ENCODE results near the gene RIOK2.

RIOK2 gene

DNA sequence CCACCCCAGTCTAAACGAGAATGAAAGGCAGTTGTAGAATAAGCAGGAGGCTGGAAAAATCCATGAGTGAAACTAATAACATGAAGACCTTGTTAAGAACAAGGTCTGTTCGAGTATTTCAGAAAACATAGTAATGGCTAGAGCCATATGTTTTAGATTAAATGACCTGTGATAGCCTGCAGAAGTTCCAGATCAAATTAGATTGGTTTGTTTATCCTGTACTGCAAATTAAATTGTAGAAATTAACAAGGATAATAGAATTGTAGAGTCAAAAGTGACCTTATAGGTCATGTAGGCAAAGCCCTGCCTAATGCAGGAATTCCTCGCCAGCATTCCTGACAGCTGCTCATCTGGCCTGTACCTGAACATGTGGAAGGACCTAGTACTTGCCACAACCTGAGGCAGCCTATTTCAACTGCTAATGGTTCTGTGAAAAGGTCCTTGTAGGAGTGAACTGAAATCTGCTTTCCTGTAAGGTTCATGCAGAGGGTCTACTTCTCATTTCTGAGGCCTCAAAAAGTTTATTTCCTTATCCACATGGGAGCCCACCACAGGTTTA, 57.8 kb downstream of the RIOK2 start:
- TF ChIP-seq, protein P1, sequence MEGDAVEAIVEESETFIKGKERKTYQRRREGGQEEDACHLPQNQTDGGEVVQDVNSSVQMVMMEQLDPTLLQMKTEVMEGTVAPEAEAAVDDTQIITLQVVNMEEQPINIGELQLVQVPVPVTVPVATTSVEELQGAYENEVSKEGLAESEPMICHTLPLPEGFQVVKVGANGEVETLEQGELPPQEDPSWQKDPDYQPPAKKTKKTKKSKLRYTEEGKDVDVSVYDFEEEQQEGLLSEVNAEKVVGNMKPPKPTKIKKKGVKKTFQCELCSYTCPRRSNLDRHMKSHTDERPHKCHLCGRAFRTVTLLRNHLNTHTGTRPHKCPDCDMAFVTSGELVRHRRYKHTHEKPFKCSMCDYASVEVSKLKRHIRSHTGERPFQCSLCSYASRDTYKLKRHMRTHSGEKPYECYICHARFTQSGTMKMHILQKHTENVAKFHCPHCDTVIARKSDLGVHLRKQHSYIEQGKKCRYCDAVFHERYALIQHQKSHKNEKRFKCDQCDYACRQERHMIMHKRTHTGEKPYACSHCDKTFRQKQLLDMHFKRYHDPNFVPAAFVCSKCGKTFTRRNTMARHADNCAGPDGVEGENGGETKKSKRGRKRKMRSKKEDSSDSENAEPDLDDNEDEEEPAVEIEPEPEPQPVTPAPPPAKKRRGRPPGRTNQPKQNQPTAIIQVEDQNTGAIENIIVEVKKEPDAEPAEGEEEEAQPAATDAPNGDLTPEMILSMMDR (IDR thresholded peaks at IDR 0.05; ENCODE audit: low read depth, low read length, missing control alignments), result no peak
- DNase-seq (ENCODE audit: low read depth), result no peak
- H3K4me3 ChIP-seq (ENCODE audit: low read depth, low read length), result no peak overlapping the region
- in situ Hi-C loops (cut with HindIII; ENCODE audit: low sequenced_read_pairs), result no loop called here

GRCh38 chr5:97124335-97124734, 58.7 kb downstream of the RIOK2 start:
- H3K4me3 ChIP-seq (ENCODE audit: low read depth, low read length), result no peak overlapping the region
- TF ChIP-seq, protein P1 (IDR thresholded peaks at IDR 0.05; ENCODE audit: low read depth, low read length, missing control alignments), result no peak
- in situ Hi-C loops (cut with HindIII; ENCODE audit: low sequenced_read_pairs), result no loop called here
- DNase-seq (ENCODE audit: low read depth), result no peak

GRCh38 chr5:97121848-97122247, 61.2 kb downstream of the RIOK2 start:
- H3K4me3 ChIP-seq (ENCODE audit: low read depth, low read length), result no peak overlapping the region
- in situ Hi-C loops (cut with HindIII; ENCODE audit: low sequenced_read_pairs), result no loop called here
- no peak for DNase-seq (ENCODE audit: low read depth)
- TF ChIP-seq, protein P1 (IDR thresholded peaks at IDR 0.05; ENCODE audit: low read depth, low read length, missing control alignments), result no peak

DNA sequence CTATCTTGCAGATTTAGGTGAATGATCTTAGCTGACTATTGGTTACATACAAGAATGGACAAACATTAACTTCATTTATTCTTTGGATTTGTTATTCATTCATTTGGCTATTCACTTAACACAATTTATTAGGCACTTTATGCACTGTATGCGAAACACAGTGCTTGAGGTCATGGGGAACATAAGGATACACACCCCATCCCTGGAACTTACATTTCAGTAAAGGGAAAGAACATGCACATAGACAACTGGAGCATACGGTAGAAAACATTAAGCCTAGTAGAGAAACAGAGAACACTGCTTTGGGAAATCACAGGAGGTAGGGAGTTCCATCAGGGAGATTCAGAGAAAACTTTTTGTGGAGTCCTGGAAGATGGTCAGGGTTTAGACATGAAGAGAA, 62.9 kb downstream of the RIOK2 start:
- no peak overlapping the region for H3K4me3 ChIP-seq (ENCODE audit: low read depth, low read length)
- no peak for DNase-seq (ENCODE audit: low read depth)
- TF ChIP-seq, protein P1 (IDR thresholded peaks at IDR 0.05; ENCODE audit: low read depth, low read length, missing control alignments), result no peak
- in situ Hi-C loops (cut with HindIII; ENCODE audit: low sequenced_read_pairs), result no loop called here

DNA sequence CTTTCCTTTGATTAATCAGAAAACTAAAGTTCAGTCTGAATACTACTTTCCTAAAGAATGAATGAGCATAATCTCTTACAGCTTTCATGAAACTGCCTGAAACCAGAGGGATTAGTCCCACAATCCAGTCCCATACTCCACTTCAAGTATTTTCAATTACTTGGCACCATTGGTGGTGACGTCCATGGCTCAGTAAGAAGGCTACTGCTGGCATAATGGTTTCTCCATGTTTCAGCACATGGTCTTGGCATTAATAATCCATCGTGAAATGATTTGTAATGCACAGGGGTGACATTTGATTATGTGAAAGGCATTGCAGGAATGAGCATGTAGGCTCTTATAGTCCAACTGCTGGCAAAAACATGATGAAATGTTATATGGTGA, 64.0 kb downstream of the RIOK2 start:
- H3K4me3 ChIP-seq (ENCODE audit: low read depth, low read length), result no peak overlapping the region
- in situ Hi-C loops (cut with HindIII; ENCODE audit: low sequenced_read_pairs), result no loop called here
- TF ChIP-seq, protein P1 (IDR thresholded peaks at IDR 0.05; ENCODE audit: low read depth, low read length, missing control alignments), result no peak
- DNase-seq (ENCODE audit: low read depth), result no peak

DNA sequence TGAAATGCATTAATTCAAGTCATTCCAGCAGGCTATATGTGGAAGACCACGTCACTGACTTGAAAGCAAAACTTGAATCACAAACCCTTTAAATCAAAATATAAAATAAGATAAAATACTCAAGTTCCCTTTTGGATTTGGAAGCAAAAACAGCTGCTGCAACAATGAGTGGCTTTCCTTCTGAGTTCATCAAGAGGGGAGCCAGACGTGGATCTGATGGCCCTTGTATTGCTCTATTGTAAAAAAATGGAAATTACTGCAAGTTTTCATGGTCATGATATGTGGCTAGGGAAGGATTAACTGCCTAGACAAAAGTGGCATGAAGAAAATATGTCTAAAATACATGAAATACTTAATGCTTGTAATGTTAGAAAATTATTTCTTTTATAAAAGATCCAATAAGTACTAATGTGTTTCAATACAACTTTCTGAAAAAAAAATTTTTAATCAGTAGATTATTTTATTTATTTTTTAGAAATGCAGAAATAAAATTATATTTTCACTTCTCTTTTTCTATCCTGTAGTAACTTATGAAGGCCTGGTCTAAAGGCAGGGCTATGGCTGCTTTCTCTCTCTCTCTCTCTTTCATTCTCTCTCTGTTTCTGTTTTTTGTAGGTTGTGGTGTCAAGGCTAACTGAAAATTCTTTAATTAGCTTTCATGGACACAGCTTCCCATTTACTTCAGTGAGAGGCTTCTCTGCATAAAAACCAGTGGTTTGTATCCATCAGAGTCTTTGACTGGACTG, 64.6 kb downstream of the RIOK2 start:
- in situ Hi-C loops (cut with HindIII; ENCODE audit: low sequenced_read_pairs), result no loop called here
- H3K4me3 ChIP-seq (ENCODE audit: low read depth, low read length), result no peak overlapping the region
- TF ChIP-seq, protein P1 (IDR thresholded peaks at IDR 0.05; ENCODE audit: low read depth, low read length, missing control alignments), result no peak
- no peak for DNase-seq (ENCODE audit: low read depth)

All from astrocyte of the cerebellum (primary cell).